WTC11 (cell line): Measurements from ENCODE around the gene LCN12.
"Not testable (repeated sequence)": the region's sequence is repeated elsewhere in the genome, so short reads cannot be mapped to it uniquely, and the experiment has no call there.

Experiments
- CREM ChIP-seq: sonication (generic); formaldehyde crosslinking; IDR thresholded peaks from 2 replicates; pipeline ENCODE4 v1.8.1; 2022; ENCODE audit warnings: mild to moderate bottlenecking, missing genetic modification reagents, moderate library complexity
- E2F4 ChIP-seq: sonication (generic); formaldehyde crosslinking; IDR thresholded peaks from 2 replicates; pipeline ENCODE4 v1.8.1; 2022; ENCODE audit warnings: low read depth, mild to moderate bottlenecking, moderate library complexity, missing genetic modification reagents, borderline replicate concordance
- FOXJ3 ChIP-seq: sonication (generic); formaldehyde crosslinking; IDR thresholded peaks from 2 replicates; pipeline ENCODE4 v1.9.0; 2021; ENCODE audit warnings: missing genetic modification reagents, mild to moderate bottlenecking, borderline replicate concordance
- MYBL2 ChIP-seq: sonication (generic); formaldehyde crosslinking; IDR thresholded peaks from 2 replicates; pipeline ENCODE4 v1.8.1; 2023; ENCODE audit warnings: mild to moderate bottlenecking, moderate library complexity, missing genetic modification reagents
- NR3C1 ChIP-seq: sonication (generic); formaldehyde crosslinking; conservative IDR thresholded peaks from 2 replicates; pipeline ENCODE4 v1.8.1; 2023; ENCODE audit warnings: low read depth, mild to moderate bottlenecking, missing genetic modification reagents
- OVOL2 ChIP-seq: fragments of 250-450 bp; sonication (Bioruptor Pico); IDR thresholded peaks from 2 replicates; pipeline ENCODE4 v1.9.0; 2021; ENCODE audit warnings: mild to moderate bottlenecking, borderline replicate concordance
- TP53 ChIP-seq: sonication (generic); formaldehyde crosslinking; IDR thresholded peaks from 2 replicates; pipeline ENCODE4 v1.8.1; 2023; ENCODE audit warnings: mild to moderate bottlenecking, missing genetic modification reagents
- USF1 ChIP-seq: sonication (generic); formaldehyde crosslinking; IDR thresholded peaks from 2 replicates; pipeline ENCODE4 v1.8.0; 2022; ENCODE audit warnings: mild to moderate bottlenecking, missing genetic modification reagents
- ZBTB21 ChIP-seq: sonication (generic); formaldehyde crosslinking; IDR thresholded peaks from 2 replicates; pipeline ENCODE4 v1.8.1; 2023; ENCODE audit warnings: mild to moderate bottlenecking, missing genetic modification reagents, borderline replicate concordance
- ZNF138 ChIP-seq: sonication (generic); formaldehyde crosslinking; conservative IDR thresholded peaks from 2 replicates; pipeline ENCODE4 v1.8.1; 2022; ENCODE audit warnings: mild to moderate bottlenecking, moderate library complexity, missing genetic modification reagents
- TF ChIP-seq, protein P1 (sequence below): fragments of 200-600 bp; IDR thresholded peaks from 2 replicates; pipeline ENCODE4 v1.8.0; 2022; ENCODE audit warnings: antibody characterized with exemption
- TF ChIP-seq, protein P2 (sequence below): sonication (generic); formaldehyde crosslinking; IDR thresholded peaks from 2 replicates; pipeline ENCODE4 v1.8.1; 2023; ENCODE audit warnings: mild to moderate bottlenecking, missing genetic modification reagents, moderate library complexity

GRCh38 chr9:137004285-137004684, 52.2 kb downstream of the LCN12 start:
- TF ChIP-seq FOXJ3 (CRISPR knock-in tag); ZBTB21 (CRISPR knock-in tag); MYBL2; CREM (CRISPR knock-in tag); E2F4 (CRISPR knock-in tag); NR3C1 (CRISPR knock-in tag); OVOL2 (CRISPR knock-in tag); TP53; USF1 (CRISPR knock-in tag); ZNF138 (CRISPR knock-in tag): not testable (repeated sequence)
- TF ChIP-seq, protein P1, sequence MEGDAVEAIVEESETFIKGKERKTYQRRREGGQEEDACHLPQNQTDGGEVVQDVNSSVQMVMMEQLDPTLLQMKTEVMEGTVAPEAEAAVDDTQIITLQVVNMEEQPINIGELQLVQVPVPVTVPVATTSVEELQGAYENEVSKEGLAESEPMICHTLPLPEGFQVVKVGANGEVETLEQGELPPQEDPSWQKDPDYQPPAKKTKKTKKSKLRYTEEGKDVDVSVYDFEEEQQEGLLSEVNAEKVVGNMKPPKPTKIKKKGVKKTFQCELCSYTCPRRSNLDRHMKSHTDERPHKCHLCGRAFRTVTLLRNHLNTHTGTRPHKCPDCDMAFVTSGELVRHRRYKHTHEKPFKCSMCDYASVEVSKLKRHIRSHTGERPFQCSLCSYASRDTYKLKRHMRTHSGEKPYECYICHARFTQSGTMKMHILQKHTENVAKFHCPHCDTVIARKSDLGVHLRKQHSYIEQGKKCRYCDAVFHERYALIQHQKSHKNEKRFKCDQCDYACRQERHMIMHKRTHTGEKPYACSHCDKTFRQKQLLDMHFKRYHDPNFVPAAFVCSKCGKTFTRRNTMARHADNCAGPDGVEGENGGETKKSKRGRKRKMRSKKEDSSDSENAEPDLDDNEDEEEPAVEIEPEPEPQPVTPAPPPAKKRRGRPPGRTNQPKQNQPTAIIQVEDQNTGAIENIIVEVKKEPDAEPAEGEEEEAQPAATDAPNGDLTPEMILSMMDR, result peak; percentile 41
- TF ChIP-seq, protein P2, sequence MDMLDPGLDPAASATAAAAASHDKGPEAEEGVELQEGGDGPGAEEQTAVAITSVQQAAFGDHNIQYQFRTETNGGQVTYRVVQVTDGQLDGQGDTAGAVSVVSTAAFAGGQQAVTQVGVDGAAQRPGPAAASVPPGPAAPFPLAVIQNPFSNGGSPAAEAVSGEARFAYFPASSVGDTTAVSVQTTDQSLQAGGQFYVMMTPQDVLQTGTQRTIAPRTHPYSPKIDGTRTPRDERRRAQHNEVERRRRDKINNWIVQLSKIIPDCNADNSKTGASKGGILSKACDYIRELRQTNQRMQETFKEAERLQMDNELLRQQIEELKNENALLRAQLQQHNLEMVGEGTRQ (CRISPR knock-in tag), result not testable (repeated sequence)
